ENCODE data around the gene LLGL1.

Gene LLGL1

DNA sequence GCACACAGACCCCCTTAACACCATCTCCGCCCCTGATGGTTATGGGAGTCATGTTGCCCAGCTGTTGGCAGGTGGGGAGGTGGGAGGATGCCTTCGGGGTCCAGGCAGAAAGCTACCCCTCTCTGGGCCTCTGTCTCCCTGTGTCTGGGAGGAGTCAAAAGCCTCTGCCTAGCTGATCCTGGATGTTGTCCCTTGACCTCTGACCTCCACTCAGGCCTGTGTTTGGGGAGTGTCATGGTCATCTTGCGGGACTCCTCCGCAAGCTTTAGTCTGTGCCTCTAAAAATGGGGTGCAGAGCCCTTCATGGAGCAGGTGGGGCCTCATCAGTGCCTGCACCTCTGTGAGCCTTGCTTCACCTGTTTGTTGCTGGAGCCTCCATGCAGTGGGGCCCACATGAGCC, 3.8 kb downstream of the LLGL1 start:
- no peak for DNase-seq (ENCODE audit: low read depth in 4 of 4, low spot score in 1 of 4)

DNA sequence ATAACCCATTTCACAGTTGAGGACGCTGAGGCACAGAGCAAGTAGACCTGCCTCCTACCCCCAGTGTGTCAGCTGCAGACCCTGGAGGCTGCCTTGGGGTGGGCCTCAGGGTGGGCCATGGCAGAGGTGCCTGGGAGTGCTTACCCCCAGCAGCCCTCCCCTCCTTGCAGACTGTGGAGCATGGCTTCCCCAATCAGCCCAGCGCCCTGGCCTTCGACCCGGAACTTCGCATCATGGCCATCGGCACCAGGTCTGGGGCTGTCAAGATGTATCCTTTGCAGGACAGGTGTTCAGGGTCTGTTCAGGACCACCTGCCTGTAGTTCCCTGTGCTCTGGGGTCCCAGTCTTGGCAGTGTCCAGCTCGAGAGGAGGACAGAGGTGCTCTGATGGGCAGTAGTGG, 4.3 kb downstream of the LLGL1 start:
- no peak for DNase-seq (ENCODE audit: low read depth in 4 of 4, low spot score in 1 of 4)

DNA sequence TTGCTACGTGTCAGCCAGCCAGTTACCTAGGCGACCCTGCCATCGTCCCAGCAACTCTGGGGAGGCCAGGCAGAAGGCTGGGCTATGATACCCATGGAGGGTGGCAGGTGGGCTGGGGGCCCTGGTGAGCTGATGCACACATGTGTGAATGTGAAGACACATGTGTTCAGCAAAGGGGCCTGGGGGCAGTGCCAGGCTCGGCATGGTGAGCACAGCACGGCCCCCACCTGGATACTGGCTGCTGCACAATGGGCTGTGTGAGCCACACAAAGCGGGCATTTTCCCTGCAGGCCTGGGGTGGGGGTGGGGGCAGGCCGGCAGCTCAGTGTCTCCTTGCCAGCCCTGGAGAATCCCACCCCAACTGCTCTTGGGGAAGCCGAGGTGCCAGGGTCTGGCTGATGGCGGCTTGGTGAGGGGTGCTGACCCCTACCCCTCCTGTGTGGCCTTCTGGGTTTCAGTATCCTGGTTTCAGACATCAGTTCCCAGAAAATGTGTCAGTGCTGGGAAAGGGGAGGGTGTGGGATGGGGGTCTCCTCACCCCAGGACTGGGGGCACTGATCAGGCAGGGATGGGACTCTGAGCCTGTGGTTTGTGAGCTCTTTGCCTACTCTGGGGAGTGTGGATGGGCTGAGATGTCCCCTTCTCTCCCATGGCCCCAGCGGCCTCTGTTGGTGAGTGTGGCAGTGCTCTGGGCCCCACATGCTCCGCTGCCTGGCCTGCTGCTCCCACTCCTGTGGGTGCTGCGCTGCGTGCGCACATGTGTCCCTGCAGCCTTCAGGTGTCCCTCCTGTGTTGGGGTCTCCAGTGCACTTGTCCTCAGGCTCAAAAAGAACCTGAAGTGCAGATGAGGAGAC, 5.1 kb downstream of the LLGL1 start:
- DNase-seq (ENCODE audit: low read depth in 4 of 4, low spot score in 1 of 4): no peak

DNA sequence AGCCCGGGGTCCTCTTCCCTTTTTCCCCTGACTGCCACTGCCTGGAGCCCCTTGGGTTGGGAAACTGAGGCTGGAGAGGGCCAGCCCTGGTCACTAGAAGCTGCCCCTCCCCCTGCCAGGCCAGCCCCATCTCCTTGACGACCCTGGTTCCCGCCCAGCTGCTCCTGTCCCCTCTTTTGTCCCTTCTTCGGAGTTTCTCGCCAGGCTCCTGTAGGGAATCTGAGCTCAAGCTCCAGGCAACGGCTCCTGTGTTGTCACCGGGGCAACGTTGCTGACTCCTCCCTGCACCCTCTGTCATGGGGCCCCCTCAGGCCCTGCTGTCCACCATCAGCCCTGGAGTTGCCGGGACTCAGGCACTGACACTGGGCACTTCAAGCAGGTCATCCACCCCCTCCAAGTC, 5.7 kb downstream of the LLGL1 start:
- DNase-seq (ENCODE audit: low read depth in 4 of 4, low spot score in 1 of 4): no peak

DNA sequence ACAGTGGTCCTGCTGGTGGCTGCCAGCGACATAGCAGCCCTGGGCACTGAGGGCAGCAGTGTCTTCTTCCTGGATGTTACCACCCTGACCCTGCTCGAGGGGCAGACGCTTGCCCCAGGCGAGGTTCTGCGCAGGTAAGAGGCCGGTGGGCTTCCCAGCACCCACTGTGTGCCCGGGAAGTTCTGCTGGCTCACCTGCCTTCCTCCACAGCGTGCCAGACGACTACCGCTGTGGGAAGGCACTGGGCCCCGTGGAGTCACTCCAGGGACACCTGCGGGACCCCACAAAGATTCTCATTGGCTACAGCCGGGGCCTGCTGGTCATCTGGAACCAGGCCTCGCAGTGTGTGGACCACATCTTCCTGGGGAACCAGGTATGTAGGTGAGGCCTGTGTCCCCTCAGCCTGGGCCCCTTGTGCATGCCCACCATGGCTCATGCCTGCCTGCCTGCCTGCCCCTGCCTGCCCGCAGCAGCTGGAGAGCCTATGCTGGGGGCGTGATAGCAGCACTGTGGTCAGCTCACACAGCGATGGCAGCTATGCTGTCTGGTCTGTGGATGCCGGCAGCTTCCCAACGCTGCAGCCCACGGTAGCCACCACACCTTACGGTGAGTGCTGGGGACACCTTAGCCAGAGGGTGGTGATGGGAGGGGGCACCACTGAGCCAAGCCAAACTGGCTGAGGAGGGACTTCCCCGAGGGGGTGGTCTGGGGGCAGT, 8.5 kb downstream of the LLGL1 start:
- no peak for DNase-seq (ENCODE audit: low read depth in 4 of 4, low spot score in 1 of 4)

DNA sequence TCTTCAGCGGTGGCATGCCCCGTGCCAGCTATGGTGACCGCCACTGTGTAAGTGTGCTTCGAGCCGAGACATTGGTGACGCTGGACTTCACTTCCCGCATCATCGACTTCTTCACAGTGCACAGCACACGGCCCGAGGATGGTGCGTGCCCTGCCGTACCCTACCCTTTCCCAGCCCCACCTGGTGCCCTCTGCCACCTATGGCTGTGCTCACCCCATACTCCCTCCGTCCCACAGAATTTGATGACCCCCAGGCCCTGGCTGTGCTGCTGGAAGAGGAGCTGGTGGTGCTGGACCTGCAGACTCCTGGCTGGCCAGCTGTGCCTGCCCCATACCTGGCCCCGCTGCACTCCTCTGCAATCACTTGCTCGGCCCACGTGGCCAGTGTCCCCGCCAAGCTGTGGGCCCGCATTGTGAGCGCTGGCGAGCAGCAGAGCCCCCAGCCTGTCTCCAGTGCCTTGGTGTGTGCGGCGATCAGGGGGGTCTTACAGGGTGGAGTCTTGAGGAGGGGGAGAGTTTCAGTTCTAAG, 9.5 kb downstream of the LLGL1 start:
- DNase-seq (ENCODE audit: low read depth in 4 of 4, low spot score in 1 of 4): no peak

DNA sequence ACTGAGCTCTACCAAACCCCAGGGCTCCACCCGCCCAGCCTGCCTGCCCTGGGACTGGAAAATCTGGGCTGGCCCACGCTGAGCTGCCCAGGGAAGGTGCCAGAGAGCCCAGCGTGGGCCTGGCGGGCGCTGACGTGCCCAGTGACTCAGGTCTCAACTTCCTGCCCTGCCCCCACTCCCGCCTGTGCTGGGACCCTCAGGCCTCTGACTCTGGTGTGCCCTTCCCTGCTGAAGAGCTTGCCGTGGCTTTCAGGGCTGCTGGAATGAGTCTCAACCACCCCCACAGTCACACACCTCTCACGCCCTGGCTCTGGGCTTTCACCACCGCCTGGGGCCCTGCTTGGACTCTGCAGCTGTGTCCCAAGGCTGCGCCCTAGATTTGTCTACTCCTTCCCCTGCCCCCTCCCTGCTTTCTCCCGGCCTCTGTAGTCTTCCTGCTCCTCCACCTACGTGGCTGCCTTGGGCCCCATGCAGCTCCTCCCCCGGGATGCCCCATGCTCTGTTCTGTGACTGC, 10.4 kb downstream of the LLGL1 start:
- peak in 1 of 4 experiments; percentile 30 for DNase-seq (ENCODE audit: low read depth in 4 of 4, low spot score in 1 of 4)

DNA sequence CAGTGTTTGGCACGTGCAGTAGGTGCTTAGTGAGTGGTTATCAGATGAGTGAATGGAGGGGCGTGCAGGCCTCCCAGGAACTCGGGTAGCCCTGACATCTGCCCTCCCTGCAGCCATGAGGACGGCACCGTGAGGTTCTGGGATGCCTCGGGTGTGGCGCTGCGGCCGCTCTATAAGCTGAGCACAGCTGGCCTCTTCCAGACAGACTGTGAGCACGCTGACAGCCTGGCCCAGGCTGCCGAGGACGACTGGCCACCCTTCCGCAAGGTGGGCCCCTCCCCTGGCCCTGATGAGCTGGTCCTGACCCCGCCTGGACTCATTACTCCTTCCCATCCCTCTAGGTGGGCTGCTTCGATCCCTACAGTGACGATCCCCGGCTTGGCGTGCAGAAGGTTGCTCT, 11.1 kb downstream of the LLGL1 start:
- no peak for DNase-seq (ENCODE audit: low read depth in 4 of 4, low spot score in 1 of 4)

DNA sequence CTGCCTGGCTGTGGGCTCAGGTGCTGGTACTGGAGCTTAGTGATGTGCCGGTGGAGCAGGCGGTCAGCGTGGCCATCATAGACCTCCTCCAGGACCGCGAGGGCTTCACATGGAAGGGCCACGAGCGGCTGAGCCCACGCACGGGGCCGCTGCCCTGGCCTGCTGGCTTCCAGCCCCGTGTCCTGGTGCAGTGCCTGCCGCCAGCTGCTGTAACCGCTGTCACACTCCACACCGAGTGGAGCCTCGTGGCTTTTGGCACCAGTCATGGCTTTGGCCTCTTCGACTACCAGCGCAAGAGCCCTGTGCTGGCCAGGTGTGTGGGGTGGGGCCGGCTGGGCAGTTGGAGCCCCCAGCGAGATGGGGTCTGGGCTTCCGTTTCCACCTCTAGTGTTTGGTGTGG, 12.0 kb downstream of the LLGL1 start:
- no peak for DNase-seq (ENCODE audit: low read depth in 4 of 4, low spot score in 1 of 4)

DNA sequence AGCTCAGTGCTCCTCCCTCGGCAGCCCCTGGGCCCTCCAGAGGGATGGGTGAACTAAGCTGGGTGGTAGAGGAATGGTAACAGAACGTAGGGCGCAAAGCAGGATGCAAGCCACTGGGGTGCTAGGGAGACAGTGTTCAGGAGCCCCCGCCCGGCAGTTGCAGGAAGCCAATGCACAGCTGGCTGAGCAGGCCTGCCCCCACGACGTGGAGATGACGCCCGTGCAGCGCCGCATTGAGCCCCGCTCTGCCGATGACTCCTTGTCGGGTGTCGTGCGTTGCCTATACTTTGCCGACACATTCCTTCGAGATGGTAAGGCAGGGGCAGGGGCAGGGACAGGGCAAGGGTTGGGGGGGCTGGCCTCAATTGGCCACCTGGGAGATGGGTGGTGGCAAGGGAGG, 12.9 kb downstream of the LLGL1 start:
- no peak for DNase-seq (ENCODE audit: low read depth in 4 of 4, low spot score in 1 of 4)

DNA sequence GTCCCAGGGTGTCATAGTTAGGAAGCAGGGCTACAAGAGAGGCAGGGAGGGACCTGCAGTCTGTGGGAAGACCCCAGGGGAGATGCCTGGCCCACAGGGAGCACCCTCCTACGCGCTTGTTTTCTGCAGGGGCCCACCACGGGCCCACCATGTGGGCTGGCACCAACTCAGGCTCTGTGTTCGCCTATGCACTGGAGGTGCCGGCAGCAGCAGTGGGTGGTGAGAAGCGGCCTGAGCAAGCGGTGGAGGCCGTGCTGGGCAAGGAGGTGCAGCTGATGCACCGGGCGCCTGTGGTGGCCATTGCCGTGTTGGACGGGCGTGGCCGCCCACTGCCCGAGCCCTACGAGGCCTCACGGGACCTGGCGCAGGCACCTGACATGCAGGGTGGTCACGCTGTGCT, 15.0 kb downstream of the LLGL1 start:
- no peak for DNase-seq (ENCODE audit: low read depth in 4 of 4, low spot score in 1 of 4)

DNA sequence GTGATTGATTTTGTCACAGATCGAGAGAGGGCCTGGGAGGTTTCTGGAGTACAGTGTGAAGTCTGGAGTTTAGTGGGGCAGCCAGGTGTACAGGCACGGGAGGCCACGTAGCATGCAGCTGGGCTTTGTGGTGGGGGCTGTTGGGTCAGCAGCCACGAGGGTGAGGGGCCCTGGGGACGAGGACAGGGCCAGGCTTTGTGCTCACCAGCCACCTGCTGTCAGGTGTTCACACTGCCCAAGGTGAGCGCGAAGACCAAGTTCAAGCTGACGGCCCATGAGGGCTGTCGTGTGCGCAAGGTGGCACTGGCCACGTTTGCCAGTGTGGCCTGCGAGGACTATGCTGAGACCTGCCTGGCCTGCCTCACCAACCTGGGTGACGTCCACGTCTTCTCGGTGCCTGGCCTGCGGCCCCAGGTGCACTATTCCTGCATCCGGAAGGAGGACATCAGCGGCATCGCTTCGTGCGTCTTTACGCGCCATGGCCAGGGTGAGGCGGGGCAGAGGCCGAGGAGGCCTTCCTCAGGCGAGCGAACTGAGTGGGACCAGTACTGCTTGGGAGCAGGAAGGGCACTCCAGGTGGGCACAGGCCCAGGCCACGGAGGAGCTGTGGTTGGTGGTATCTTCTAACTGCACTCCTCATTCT, 15.9 kb downstream of the LLGL1 start:
- no peak for DNase-seq (ENCODE audit: low read depth in 4 of 4, low spot score in 1 of 4)

DNA sequence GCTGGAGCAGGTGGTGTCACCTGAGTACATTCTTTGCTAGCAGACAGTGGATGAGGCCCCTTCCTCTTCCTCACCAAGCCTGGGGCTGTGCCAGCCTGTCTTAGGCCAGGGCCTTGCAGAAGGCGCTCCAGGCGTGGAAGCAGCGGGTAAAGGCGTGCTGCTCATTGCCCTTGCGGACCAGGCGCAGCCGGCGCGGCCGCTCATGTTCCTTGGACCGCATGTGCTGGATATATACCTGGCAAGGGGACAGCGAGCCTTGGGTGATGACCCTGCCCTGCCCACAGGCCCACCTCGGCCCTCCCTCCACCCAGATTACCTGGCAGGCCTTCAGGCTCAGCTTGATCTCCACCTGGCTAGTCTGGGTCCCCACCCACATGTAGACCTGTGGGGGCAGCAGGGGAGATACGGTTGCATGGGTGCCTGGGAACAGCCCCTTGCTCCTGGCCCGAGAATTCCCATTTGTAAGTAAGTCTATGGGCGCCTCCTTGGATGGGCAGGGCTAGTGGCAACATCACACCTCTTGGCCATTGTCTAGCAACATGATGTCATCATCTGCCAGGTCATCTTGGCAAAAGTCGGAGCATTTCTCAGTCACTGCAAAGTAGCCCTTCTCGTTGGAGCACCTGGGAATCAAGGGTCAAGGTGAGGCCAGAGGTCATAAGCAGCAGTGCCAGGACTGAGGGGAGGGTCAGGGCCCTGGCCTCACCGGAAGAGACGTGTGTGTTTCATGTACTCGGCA, 19.8 kb downstream of the LLGL1 start:
- DNase-seq (ENCODE audit: low read depth in 4 of 4, low spot score in 1 of 4): no peak

DNA sequence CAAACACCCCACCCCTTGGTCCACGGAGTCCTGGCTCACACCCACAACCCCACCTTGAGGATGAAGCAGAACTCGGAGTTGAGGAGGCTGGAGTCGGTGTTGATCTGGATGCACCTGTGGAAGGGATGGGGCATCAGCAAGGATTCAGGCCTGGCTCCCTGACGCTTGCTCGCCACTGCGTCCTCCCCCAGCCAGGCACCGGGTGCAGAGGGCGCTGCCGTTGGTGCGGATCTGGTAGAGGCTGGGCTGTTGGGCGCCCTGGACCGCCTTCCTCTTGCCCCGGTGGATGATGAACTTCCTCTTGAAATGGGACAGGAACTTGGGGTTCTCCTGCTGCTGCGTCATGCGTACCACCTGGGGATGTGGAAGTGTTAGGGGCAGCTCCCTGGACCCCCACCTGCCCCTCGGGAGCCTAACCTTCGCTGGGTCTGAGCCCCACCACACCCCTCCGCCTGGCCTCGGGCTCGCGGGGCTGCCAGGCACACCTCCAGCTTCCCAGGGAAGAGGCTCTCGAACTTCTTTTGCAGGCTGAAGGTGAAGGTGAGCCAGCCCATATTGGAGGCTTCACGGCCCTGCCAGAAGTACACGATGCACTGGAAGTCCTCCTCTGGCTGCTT, 20.8 kb downstream of the LLGL1 start:
- DNase-seq (ENCODE audit: low read depth in 4 of 4, low spot score in 1 of 4): no peak

DNA sequence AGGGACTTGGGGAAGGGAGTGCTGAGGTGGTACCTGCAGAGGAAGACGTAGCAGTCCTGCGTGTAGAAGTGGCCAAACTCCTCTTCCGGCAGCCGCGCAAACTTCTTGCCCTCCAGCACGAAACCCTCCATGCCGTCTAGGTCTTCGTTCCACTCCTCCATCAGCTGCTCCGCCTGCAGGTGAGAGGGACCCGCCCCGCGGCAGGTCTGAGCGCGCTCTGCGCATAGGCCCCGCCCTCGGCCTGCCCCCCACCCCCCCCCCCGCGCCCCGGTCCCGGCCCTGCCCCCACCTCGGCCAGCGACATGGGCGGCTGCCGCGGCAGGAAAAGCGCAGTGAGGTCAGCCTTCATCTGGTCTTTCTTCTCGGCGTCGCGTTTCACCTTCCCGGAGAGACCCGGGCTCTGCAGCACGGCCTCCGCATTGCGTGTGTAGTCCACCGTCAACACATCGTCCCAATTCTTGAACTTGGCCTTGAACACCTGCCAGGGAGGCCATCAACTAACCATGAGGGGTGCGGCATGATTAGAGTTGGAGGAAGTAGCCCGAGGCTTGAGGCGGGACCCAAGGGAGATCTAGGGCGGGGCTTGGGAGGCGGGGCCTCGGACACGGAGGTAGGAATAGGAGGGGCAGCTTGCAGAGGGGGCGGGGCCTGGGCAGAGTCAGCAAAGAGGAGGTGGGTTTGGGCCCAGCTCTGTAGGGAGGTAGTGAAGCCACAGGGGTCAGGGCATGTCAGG, 21.6 kb downstream of the LLGL1 start:
- DNase-seq (ENCODE audit: low read depth in 4 of 4, low spot score in 1 of 4): peak in 1 of 4 experiments; percentile 41

DNA sequence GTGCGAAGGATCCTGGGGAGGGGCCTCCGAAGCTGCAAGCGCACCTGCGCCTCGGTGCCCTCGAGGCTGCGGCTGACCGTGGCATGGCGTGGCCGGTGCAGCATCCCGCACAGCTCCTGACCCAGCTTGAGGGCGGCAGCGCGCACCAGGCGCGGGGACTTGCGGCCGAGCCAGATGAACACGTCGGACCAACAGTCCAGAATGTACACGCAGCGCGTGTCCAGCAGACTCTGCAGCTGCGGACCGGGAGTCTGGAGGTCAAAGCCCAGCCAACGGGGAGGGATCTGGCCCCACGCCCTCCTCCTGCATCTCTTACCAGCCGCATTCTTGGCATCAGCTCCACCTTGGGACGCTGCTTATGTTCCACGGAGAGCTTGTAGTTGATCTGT, 22.2 kb downstream of the LLGL1 start:
- DNase-seq (ENCODE audit: low read depth in 4 of 4, low spot score in 1 of 4): no peak

DNA sequence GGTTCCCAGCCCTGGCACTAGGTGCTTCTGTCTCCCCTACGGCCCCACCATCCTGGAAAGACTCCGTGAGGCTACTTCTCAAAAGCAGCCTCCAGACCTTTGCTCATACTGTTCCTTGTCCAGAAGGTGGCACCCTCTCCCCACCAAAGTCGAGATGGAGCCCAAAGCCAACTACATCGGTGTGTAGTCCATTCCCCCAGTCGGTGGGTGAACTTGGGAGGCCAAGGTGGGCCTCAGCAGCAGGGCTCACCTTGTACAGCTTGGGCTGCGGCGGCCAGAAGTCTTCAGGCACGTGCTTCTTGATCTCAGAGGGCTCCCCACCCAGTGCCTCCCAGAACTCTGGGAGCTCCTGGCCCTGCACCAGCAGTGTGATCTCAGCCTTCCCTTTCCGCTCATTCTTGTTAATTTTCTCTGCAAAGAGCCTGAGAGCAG, 22.9 kb downstream of the LLGL1 start:
- peak in 3 of 4 experiments; percentile 29 to 49 (median 43) for DNase-seq (ENCODE audit: low read depth in 4 of 4, low spot score in 1 of 4)

DNA sequence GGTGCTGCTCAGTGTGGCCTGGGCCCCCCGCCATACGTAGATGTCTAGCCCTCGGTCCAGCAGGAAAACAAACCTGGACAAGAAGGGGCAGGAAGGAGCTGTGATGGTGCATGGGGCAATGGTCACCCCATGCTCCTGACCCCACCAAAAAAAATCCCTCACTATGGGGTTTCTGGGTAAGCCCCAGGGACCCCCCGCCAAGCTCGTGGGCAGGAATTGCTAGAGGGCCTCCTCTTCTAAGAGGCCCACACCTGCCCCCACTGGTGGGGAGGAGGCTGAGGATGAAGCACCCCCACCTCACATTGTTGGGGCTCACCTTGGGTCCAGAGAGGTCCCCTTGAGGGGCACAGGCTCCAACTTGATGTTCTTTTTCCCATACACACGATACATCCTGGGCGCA, 23.4 kb downstream of the LLGL1 start:
- DNase-seq (ENCODE audit: low read depth in 4 of 4, low spot score in 1 of 4): no peak

DNA sequence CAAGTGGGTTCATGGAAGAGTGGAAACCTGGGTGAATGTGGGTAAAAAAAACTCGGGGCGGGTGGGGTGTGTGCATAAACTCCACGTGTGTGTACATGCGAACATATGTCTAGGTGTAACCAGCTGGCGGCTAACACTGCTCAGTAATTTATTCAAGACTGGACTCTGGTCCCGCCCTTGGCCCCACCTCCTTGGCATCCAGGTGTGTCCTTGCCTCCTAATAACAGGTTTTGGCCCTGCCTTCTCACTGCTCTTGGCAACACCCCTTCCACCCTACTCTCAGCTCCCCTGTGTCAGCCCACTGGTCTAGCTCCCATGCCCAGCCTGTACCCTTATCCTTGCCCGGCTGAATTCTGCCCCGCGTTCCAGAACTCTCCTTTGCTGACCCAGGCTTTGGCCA, 24.8 kb downstream of the LLGL1 start:
- no peak for DNase-seq (ENCODE audit: low read depth in 4 of 4, low spot score in 1 of 4)

DNA sequence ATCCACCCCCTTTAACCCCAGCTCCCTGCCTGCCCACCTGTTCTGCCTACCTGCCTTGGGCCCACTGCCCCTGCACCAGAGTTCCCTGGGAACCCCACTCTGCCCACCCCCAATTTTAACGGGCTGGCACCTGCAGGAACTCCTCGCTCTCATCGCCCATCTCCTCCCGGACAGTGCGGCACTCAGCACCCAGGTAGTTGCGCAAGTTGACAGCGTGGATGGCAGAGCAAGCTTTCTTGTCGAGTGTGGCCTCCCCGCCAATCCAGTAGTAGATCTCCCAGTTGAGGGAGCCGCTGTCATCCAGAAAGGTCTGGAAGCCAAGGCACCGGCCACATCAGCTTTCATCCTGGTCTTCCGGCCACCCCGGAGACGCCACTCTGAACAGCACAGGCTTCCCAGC, 25.3 kb downstream of the LLGL1 start:
- no peak for DNase-seq (ENCODE audit: low read depth in 4 of 4, low spot score in 1 of 4)
